ENCODE measurements around the gene KCNH1.

The KCNH1 gene

DNA sequence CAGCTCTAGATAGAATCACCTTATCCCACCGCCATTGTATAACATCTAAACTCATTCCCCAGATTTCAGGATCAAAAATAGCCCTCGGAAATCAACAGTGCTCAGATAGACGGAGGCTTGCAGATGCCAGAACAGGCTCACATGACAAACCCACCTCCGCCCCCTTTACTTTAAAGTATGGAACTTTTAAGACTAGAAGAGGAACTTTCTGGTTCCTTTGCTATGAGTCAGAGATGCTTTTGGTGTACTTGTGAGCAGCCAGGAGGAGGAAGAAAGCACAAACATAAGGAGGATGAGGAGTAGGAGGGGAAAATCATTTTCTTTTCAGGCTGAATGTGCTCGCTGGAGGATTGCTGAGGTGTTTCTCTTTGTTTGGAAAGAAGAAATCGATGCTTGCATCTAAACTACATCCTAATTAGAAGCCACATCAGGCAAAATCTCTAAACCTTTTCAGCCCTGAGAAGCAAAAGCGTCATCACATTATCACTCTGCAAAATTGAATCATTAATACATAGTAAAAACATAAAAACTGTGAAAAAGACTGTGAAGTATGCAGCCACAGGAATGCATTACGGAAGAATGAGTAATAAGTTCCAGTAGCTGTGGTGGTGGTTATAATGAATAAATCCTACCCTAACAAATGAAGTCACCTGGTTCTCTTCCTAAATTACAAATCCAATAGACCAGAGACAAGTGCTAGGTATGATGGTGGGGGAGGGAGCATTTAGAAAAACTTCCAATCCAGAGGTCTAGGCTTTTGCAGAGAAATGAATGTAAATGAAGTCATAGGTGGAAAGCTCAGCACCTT, 251.3 kb downstream of the KCNH1 start:
- no peak overlapping the region for H3K4me3 ChIP-seq (ENCODE audit: low read depth, low read length)

DNA sequence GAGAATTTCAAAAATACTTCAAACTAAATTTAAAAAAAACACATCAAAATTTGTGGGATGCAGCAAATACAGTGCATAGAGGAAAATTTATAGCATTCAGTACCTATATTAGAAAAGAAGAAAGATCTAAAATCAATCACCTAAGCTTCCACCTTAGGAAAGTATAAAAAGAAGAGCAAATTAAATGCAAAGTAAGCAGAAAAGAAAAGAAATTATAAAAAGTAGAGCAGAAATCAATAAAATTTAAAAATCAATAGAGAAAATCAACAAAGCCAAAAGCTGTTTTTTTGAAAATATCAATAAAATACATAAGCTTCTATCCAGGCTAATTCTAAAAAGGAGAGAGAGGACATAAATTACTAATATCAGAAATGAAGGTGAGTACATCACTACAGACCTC, 255.4 kb downstream of the KCNH1 start:
- H3K4me3 ChIP-seq (ENCODE audit: low read depth, low read length) = no peak overlapping the region

DNA sequence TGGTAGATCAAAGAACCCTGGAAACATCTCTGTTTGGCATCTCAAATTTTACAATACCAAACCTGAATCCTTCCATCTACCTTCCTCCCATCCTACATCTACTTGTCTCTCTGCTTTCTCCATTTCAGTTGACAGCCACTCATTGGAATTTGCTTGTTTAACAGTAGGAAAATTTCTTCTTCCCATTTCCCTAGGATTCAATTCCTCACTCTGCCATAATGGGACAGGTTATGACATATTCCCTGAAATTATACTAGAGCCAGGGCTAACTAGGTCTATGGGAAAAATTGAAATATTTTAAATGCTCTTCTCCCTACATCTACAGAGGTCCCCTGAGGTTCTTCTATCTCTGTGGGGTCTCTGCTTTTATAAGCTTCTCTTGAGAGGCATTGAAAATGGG, 257.7 kb downstream of the KCNH1 start:
- H3K4me3 ChIP-seq (ENCODE audit: low read depth, low read length) = no peak overlapping the region

DNA sequence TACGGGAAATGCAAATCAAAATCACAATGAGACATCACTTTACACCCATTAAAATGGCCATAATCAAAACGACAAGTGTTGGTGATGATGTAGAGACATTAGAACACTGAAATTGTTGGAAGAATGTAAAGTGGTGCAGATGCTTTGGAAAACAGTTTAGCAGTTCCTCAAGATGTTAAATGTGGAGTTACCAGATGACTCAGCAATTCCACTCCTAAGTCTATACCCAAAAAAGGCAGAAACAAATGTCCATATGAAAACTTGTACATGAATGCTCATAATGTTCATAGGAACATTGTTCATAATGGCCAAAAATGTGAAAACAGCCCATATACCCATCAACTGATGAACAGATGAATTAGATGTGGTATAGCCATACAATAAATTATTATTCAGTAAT, 267.4 kb downstream of the KCNH1 start:
- H3K4me3 ChIP-seq (ENCODE audit: low read depth, low read length) = no peak overlapping the region

DNA sequence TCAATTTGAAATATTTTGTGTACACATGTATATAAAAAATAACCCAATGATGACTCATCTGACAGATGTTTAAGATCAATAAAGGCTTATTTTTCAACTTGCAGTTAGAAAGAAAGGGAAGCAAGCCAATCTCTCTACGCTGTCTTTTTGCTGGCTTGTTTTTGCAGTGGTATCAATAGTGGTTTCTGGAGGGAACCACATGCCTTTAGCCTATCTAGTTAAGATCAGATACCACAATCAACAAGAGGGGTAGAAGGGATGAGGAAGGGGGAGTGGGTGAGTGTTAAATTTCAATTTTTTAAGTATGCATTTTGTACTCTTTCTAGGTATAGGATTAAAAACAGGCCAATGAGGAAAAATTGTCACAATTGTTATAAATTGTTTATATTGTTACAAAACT, 276.2 kb downstream of the KCNH1 start:
- no peak overlapping the region for H3K4me3 ChIP-seq (ENCODE audit: low read depth, low read length)

DNA sequence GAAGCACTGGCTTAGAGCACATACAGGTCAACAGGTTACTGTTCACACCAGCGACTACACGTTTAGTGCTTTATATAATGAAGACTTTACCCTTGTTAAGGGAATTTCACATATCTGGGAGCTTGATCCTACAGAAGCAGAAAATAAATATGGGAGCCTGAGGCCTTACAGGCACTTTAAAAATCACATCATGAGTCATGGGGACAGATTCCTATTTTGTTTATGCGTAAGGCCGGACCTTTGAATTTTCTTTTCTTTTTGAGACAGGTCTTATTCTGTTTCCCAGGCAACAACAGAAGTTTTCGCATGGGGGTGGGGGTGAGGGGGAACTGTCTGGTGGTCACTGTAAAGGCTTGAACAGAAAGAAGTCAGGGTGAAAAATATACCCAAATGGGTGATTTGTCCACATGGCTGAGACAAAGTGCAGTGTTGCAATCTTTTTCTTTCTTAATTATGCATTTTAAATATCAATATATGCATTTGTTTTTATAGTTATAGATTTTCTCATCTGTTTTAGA, 276.7 kb downstream of the KCNH1 start:
- no peak overlapping the region for H3K4me3 ChIP-seq (ENCODE audit: low read depth, low read length)

DNA sequence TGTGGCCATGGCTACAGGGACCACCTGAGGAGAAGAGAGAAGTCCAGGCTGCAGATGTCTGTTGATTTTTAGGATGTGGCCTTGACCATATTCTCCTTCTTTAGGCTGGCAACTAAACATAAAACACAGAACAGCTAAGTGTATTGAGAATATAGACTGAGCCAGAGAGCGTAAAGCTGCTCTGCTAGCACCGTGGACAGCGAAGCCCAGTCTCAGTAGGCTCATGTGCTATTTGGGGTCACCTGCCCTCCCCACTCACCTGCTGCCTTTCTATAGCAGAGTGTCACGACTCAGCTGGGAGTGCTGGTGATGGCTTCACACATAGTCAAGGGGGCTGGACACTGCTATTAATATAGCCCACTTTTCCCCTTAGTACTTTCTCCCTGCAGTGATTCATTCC, 278.5 kb downstream of the KCNH1 start:
- no peak overlapping the region for H3K4me3 ChIP-seq (ENCODE audit: low read depth, low read length)

DNA sequence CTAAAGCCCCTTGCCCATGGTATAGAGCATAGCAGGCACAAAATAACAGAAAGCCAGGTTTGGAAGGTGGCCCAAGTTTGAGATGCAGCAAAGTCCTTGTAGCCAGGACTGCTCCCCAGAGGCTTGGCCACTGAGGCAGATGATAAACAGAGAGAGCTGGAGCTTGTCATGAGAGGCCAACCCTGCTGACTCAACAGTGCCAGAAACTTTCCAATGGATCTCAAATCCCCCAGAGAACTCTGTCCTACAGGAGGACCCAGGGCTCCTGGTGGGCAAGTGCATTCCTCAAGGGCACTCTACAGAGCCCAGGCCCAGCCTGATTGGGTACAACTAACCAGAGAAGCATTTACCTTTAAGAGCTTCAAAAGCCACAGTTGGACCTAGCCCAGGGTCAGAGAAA, 280.7 kb downstream of the KCNH1 start:
- no peak overlapping the region for H3K4me3 ChIP-seq (ENCODE audit: low read depth, low read length)

DNA sequence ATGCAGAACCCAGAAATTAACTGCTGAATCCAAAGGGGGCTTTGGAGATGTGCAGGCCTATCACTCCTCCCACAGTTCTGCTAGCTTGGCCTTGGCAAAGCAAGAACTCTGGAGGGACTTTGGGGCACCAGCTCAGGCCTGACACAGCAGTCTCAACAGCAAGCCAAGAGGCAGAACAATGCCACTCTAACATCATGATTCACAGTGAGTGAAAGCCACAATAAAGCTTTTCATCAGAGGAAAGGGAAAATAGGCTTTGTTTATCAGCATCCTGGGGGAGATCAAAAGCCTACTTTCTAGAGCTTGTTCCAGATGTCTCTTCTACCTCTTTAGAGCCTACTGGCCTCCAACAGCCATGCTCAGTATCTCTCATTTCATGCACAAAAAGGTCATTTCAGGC, 283.4 kb downstream of the KCNH1 start:
- H3K4me3 ChIP-seq (ENCODE audit: low read depth, low read length) = no peak overlapping the region

DNA sequence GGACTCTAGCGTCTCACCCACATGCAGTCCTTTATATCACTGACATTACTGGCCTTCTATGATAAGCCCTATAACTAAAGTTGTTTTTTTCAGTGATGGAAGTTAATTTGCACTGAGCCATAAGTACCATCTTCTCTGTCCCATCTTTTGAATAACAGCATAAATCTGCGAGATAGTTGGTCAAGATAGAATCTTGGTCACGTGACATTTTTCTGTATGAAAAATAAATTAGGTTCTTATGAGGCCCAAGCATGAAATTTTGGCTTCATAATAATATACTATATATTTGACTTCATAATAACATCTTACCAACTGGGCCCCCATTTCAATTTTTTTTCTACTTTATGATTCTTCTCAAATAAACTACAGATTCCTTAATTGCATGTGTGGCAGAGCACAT, 285.5 kb downstream of the KCNH1 start:
- no peak overlapping the region for H3K4me3 ChIP-seq (ENCODE audit: low read depth, low read length)

DNA sequence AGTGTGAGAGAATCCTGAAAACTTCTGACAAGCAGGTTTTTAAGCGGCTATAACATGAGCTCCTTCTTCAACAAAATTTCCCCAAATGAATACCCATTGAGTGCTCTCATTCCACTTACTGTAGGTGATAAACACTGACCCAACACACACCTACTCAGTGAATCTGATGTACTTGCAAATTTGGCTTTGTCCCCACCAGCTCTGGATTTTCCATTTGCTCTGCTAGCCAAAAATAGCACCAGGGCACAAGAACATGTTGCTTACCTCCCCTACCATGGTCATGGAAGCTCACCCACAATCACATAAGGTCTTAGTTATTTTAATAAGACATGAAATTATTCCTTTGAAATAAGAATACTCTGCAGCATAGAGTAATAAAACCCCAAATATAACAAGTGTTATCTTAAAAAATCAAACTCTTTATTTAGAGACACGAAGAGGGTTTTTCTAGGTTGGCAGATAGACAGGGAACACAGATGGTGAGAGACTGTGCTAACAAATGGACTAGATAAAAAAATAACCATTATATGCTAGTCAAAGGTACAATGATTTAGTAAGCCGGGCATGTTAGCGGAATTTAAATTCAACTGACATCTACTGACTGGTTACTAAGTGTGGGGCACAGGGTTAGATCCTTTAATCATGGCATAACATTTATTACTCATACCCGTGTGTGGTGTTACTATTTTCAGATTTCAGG, 291.9 kb downstream of the KCNH1 start:
- H3K4me3 ChIP-seq (ENCODE audit: low read depth, low read length) = no peak overlapping the region

DNA sequence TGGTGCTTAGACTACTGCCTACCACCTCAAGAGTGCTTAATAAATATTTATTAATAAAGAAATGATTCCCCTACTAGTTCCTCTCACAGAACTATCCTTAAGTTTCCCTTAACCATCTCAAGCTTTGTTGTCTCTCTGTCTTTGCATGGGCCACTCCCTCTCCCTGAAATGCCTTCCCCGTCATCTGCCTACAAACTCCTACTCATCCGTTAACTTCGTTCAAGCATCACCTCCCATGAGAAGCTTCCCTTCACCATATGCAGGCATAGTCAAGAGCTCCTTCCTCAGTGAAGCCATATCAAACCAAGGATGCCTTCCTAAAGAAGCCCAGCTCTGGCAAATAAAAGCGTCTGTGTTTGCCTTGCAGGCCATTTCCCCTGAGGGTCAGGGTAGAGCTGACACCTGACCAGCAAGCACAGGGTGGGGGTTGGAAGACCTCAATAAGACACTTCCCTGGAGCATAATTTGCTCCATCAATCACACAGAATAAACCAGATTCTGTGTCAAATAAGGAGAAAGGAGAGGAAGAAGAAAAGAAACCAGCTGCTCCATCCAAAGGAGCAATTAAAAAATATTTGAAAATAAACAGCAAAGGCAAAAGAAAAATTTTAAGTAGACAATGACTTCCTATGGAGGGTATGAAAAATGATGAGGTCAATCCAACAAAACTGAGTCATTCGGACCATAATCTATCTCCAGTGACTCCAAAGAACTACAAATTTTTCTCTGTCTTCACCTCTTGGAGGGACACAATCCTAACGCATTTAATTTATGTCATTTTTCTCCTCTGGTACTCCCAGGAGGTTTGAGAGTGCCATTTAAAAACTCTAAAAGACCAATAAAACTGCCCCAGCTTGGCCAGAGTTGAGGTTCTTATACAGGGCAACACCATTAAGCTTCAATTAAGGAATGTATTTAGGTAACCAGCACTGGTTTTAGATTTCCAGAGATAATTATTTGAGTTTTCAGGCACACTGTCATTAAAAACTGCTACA, 303.6 kb downstream of the KCNH1 start:
- H3K4me3 ChIP-seq (ENCODE audit: low read depth, low read length) = no peak overlapping the region

DNA sequence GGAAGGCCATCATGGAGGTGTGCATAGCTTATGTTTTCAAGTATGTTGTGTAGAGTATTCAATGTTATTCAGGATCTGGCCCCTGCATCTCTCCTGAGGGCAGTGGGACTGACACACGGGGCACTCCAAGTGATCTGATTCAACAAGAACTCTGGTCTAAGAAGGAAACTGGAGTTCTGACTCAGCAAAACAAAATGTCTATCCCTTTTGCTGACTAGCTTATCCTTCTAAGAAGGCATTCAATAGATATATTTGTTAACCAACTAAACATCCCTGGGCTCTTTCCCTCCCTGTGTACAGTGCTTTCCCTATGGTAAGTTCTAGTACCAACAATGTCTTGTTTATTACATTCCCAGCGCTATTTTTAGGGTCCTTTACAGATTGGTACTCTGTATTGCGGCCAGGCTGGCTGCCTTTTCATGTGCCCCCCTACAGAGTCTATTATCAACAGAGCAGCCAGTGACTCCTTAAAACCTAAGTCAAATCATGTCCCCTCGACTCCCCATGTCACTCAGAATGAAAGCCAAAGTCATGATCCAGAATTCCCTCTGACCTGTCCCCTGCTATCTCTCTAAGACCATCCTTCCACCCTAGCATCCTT, 304.9 kb downstream of the KCNH1 start:
- H3K4me3 ChIP-seq (ENCODE audit: low read depth, low read length) = no peak overlapping the region

DNA sequence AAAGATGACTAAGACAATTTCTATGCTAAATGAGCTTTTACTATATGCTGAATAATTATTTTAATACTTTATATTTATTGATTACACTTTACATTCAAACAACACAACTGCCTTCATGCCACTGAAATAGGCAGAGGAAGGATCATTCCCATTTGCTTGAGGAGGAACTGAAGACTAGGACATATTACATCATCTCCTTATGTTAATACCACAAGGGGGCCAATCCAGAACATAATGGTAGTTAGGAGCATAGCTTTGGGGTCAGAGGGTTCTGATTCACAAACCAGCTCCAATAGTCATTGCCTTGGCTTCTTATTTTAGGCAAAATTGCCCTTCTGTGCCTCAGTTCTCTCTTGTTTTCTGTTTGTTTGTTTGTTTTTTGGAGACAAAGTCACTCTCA, 306.5 kb downstream of the KCNH1 start:
- no peak overlapping the region for H3K4me3 ChIP-seq (ENCODE audit: low read depth, low read length)

DNA sequence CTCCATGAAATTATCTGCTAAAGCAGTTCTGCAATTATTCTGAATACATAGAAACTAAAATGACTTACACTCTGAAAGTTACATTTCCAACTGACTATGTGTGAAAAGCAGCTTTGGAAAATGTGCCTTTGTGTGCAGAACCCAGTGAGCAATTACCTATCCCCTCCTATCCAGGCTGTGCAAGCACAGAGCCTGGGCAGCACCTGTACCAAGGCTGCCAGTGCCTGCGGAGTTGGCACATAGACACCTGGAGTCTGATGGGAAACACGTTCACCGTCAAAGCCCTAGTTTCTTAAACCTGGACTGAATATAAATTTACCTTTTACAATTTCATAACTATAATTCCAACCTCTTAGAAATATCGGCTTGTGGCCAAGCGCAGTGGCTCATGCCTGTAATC, 307.3 kb downstream of the KCNH1 start:
- H3K4me3 ChIP-seq (ENCODE audit: low read depth, low read length) = no peak overlapping the region

DNA sequence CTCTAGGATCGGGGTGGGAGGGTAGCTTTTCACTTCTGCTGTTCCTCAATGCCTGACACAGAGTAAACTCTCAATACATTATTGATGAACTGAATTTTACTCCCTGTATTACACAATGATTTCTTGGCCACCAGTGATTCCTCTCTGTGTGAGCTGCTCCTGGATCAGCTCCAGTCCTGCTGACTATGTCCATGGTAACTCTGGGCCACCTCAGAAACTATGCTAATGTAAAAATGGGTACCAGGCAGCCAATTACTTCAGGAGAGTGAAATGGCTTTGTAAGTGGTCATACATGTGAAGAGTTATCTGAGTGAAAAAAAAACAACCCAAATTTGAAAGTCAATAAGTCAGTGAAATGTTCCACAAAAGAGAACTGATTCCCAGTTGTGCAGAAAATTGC, 311.0 kb downstream of the KCNH1 start:
- H3K4me3 ChIP-seq (ENCODE audit: low read depth, low read length) = no peak overlapping the region

DNA sequence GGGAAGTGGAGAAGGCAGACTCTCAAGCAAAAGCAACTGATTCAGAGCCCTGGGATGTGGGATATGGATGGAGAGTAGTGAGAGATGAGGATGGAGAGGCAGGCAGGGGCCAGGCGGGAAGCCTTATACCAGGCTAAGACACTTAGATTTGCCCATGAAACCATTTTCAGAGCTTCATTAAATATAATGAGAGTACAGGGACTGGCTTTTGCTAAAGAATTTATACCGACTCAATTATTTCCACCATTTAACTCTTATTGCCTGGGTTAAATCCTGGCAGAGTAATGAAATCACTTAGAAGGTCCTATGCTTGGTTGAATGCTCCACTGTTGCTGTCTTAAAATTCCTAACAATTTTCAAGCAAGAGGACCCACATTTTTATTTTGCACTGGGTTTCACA, 311.7 kb downstream of the KCNH1 start:
- H3K4me3 ChIP-seq (ENCODE audit: low read depth, low read length) = no peak overlapping the region

DNA sequence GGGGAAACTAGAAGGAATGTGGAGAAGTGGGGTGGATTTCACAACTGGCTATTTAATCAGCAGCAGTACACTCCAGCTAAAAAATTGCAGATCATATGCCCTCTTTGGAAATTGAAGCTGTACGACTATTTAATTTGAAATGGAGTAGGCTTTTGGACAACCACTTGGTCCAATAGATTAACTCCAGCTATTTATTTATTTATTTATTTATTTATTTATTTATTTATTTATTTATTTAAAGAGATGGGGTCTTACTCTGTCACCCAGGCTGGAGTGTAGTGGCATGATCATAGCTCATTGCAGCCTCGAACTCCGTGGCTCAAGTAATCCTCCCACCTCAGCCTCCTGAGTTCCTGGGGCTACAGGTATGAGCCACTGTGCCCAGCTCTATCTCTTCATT, 312.3 kb downstream of the KCNH1 start:
- no peak overlapping the region for H3K4me3 ChIP-seq (ENCODE audit: low read depth, low read length)

DNA sequence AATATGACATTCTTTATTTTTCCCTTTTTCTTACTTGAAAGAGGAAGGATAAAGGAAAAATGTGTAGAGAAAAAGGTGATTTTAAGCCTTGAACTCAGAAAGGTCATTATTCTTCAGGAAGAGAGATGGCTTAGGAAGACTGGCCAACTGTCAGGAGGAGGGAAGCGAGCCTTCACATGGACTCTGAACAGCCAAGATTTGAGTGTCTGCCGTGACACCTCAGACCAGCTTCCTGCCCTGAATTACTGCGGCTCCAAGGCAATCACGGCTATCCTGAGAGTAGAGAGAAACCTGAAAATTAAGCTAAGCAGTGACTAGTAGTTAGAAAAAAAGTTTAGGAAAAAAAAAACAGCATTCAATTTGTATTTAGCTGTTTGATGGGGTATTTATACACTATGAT, 314.7 kb downstream of the KCNH1 start:
- no peak overlapping the region for H3K4me3 ChIP-seq (ENCODE audit: low read depth, low read length)

DNA sequence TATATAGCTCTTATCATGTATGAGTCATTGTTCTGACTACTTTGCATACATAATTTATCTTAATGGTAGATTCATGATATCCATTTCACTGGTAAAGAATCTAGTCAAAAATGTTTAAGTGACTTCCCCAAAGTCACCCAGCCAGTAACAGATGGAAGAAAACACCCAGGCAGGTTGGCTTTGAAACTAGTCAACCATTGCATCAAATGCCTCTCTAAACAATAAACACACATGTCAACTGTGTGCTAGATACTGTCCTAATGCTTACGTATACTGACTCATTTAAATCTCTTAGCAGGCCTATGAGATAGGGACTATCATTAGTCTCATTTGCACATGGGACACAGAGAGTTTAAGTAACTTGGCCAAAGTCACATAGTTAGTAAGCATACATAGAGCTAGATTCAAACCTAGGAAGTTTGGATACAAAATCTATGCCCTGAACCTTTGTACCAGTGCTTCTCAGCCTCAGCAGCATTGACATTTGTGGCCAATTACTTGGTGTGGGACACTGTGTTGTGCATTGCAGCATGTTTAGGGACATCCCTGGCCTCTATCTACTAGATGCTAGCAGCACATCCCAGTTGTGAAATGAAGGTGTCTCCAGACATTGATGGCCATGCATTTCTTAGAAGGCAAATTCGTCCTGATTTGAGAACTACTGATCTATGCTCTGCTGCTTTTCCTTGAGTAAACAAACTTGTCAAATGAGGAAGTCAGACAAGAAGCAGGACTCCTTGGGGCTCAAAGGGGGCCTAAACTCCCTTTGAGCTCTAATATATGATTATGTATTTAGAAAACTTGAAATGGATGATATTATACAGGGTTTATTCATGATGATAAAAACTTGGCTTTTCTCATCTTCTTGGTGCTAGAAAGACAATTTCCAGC, 316.3 kb downstream of the KCNH1 start:
- no peak overlapping the region for H3K4me3 ChIP-seq (ENCODE audit: low read depth, low read length)
